Duodenal mucosa (tissue), 2 donors: ENCODE measurements around the gene HERC2.
A peak's percentile ranks its signal among the peaks of the same experiment; 100 is the strongest.
"Not testable (repeated sequence)": the region's sequence is repeated elsewhere in the genome, so short reads cannot be mapped to it uniquely, and the experiment has no call there.

Experiments
- H3K27ac ChIP-seq: one replicate; pipeline ENCODE4 v1.7.0; 2013; ENCODE audit warnings: low read depth, low read length
- H3K27me3 ChIP-seq, 2 donors: one replicate each; pipeline ENCODE4 v1.7.0; 2013; ENCODE audit warnings: low read length in 2 of 2, control low read depth in 1 of 2; ENCODE audit not compliant: insufficient read depth in 2 of 2, control insufficient read depth in 1 of 2
- H3K36me3 ChIP-seq, 2 donors: one replicate each; pipeline ENCODE4 v1.7.0; 2013; ENCODE audit warnings: low read length in 2 of 2, control low read depth in 1 of 2; ENCODE audit not compliant: insufficient read depth in 2 of 2, control insufficient read depth in 1 of 2
- H3K4me1 ChIP-seq, 2 donors: one replicate each; pipeline ENCODE4 v1.7.0; 2013; ENCODE audit warnings: low read length in 2 of 2, control low read depth in 1 of 2; ENCODE audit not compliant: insufficient read depth in 2 of 2, control insufficient read depth in 1 of 2
- H3K4me3 ChIP-seq, 2 donors: one replicate each; pipeline ENCODE4 v1.7.0; 2013; ENCODE audit warnings: low read length in 2 of 2, low read depth in 1 of 2
- H3K9ac ChIP-seq, 2 donors: one replicate each; pipeline ENCODE4 v1.7.0; 2013; ENCODE audit warnings: low read length in 2 of 2, low read depth in 1 of 2
- H3K9me3 ChIP-seq, 2 donors: one replicate each; pipeline ENCODE4 v1.7.0; 2013; ENCODE audit warnings: low read length in 2 of 2, control low read depth in 1 of 2; ENCODE audit not compliant: control insufficient read depth in 1 of 2

The HERC2 gene, protein sequence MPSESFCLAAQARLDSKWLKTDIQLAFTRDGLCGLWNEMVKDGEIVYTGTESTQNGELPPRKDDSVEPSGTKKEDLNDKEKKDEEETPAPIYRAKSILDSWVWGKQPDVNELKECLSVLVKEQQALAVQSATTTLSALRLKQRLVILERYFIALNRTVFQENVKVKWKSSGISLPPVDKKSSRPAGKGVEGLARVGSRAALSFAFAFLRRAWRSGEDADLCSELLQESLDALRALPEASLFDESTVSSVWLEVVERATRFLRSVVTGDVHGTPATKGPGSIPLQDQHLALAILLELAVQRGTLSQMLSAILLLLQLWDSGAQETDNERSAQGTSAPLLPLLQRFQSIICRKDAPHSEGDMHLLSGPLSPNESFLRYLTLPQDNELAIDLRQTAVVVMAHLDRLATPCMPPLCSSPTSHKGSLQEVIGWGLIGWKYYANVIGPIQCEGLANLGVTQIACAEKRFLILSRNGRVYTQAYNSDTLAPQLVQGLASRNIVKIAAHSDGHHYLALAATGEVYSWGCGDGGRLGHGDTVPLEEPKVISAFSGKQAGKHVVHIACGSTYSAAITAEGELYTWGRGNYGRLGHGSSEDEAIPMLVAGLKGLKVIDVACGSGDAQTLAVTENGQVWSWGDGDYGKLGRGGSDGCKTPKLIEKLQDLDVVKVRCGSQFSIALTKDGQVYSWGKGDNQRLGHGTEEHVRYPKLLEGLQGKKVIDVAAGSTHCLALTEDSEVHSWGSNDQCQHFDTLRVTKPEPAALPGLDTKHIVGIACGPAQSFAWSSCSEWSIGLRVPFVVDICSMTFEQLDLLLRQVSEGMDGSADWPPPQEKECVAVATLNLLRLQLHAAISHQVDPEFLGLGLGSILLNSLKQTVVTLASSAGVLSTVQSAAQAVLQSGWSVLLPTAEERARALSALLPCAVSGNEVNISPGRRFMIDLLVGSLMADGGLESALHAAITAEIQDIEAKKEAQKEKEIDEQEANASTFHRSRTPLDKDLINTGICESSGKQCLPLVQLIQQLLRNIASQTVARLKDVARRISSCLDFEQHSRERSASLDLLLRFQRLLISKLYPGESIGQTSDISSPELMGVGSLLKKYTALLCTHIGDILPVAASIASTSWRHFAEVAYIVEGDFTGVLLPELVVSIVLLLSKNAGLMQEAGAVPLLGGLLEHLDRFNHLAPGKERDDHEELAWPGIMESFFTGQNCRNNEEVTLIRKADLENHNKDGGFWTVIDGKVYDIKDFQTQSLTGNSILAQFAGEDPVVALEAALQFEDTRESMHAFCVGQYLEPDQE (N-terminal part only)

DNA sequence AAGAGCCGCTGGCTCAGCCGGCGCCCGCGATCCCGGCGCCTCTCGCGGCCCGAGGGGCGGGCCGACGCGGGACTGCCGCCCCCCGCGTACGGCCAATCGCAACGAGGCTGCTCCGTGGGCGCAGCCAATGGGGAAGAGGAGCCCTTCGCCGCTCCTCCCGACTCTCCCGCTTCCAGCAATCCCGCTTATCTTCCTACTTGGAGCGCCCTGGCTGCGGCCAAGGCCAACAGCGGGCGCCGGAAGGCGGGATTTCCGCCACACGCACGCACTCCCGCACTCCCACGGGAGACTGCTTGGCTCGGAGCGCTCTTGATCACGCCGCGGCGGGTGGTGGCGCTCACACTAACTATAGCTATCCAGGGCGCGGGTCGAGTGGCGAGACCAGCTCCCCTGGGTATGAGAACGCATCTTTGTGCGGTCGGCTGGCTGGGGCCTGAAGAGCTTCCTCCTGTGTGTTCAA is at the start of gene HERC2:
TSS of gene HERC2 (minus strand) at position 51 of the 460 bp plus-strand sequence. CDS start 746 bp downstream, outside the sequence.
- H3K36me3 ChIP-seq, H3K27me3 ChIP-seq, H3K9me3 ChIP-seq, H3K27ac ChIP-seq, H3K4me1 ChIP-seq, H3K9ac ChIP-seq: not testable (repeated sequence)
- H3K4me3 ChIP-seq, result peak within 1 kb of the TSS in 1 of 2 donors; percentile 36

DNA sequence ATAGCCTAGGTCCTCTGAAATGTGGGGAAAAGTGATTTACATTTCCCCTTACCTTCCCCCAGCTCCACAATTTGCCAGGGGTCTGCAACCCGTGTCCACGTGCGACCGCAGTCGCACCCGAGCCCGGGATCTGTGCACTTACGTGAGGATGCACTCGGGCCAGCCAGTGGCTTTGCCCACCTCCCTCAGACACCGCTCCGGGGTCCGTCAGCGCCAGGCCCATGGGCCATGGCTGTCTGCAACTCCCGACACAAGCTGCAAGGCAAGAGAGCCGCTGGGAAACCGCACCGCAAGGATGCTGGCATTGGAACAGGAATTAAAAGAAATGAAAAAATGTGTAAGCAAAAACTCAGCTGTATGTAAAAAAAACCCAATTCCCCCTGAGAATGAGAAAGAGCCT is 43.5 kb upstream of the HERC2 start:
- not testable (repeated sequence) for H3K9me3 ChIP-seq, H3K9ac ChIP-seq, H3K27ac ChIP-seq, H3K36me3 ChIP-seq, H3K4me1 ChIP-seq, H3K4me3 ChIP-seq, H3K27me3 ChIP-seq

DNA sequence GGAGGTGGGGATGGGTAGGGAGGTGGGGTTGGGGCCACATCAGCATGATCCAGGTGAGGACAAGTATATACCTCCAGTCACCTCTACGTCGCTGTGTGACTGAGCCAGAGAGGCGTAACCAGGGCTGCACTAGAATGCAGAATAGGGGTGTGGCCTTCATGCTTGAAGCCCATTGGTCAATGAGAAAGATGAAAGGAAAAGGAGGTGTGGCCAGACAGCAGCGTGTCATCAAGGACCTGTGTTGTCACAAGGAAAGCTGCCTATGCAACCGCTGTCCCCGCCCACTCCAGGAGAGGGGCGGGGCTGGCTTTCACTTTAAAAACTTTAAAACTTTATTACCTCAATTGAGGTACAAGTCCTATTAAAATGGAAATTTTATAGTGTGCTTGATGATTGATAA is 36.0 kb upstream of the HERC2 start, which contains the start of gene GOLGA6L24:
TSS of gene GOLGA6L24 (minus strand) at position 101 of the 400 bp plus-strand sequence. CDS start at position 40, 61 bp downstream.
- H3K27me3 ChIP-seq, H3K9me3 ChIP-seq, H3K4me3 ChIP-seq, H3K27ac ChIP-seq, H3K4me1 ChIP-seq, H3K36me3 ChIP-seq, H3K9ac ChIP-seq: not testable (repeated sequence)

DNA sequence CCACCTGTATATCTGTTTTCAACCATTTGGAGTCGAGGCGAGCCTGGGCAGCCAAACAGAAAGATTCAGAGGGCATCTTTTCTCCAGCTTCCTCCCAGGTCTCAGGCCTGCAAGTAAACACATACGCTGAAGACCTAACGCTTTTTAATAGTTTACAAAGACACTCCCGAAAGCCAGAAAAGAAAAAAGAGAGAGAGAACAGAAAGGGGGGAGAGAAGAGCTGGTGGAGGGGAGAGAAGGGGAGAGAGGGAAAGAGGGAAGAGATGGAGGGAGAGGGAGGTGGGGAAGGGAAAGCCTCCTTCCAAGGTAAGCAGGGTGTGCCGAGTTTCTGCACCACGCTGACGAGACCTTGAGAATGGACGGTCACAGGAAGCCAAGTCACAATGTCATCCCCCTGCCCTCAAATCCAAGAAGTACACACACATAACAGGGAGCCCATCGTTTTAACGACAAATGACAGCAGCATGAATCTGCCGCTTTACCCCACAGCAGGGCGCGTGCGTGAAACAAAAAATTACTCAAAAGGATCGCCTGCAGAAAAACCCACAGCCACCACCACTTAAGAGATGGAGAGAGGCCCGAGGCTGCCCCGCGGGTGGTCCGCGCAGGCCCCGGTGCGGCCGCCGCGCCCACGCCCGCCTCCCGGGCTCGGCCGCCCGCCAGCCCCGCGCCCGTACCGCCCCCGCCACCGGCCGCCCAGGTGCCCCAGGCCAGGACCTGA is 461 bp downstream of the HERC2 start:
- H3K27ac ChIP-seq, H3K9me3 ChIP-seq: not testable (repeated sequence)

DNA sequence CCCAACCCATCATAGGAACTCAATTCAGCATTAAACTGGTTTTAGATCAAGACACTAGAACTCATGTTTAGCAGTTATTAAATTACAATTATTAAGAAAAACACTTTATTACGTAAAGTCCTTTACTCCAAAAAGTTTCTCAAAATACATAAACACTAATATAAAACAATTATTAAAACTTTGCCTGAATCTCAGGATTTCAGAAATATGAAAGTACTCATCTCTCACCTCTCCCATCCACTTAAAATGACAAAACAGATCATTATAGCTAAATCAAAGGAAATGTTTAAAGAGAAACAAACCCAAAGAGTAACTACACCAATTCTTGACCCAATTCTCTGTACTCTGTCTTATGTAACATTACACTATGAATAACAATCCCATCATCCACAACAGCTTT is 2.3 kb downstream of the HERC2 start:
- not testable (repeated sequence) for H3K36me3 ChIP-seq, H3K9ac ChIP-seq, H3K4me3 ChIP-seq, H3K27me3 ChIP-seq, H3K9me3 ChIP-seq, H3K27ac ChIP-seq, H3K4me1 ChIP-seq

More for the DNA sequence above, 461 bp downstream of the HERC2 start:
- H3K4me1 ChIP-seq, H3K36me3 ChIP-seq, H3K27me3 ChIP-seq, H3K9ac ChIP-seq: not testable (repeated sequence)
- H3K4me3 ChIP-seq, result peak overlapping the region in 1 of 2 donors; percentile 36

DNA sequence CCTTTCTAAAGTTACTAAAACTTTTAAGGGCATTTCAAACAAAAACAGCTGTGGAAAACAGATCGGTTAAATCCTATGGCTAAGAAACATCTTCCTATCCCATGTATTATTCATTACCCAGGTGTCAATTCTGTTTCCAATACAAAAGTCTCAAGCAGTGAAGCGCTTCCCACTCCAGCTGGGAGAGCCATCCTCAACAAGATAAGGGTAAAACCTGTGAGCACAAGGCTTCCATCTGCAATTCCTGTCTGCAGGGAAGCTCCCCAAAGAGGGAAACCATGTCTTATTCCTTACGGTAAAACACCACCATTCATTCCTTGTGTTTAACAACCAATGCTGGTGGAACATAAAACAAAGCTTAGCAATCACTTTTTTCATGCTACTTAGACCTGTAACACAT is 3.2 kb downstream of the HERC2 start:
- H3K27me3 ChIP-seq, H3K9ac ChIP-seq, H3K9me3 ChIP-seq, H3K36me3 ChIP-seq, H3K27ac ChIP-seq, H3K4me1 ChIP-seq, H3K4me3 ChIP-seq: not testable (repeated sequence)

DNA sequence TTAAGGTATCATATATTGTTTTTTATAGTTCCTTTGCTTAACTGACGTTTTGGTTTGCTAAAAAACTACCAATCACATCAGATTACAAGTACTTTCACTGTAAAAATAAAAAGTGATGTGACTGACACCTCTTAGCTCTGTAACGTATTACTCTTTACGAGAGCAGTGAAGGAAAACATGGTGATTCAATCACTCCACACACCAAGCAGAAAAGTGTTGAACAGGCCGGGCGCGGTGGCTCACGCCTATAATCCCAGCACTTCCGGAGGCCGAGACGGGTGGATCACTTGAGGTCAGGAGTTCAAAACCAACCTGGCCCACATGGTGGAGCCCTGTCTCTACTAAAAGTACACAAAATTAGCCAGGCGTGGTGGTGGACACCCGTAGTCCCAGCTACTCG is 3.9 kb downstream of the HERC2 start:
- H3K9me3 ChIP-seq, H3K4me1 ChIP-seq, H3K9ac ChIP-seq, H3K4me3 ChIP-seq, H3K27me3 ChIP-seq, H3K27ac ChIP-seq: not testable (repeated sequence)
- H3K36me3 ChIP-seq, result peaks cover 0 to 10% of the 10 kb centered on the region in 2 donors

DNA sequence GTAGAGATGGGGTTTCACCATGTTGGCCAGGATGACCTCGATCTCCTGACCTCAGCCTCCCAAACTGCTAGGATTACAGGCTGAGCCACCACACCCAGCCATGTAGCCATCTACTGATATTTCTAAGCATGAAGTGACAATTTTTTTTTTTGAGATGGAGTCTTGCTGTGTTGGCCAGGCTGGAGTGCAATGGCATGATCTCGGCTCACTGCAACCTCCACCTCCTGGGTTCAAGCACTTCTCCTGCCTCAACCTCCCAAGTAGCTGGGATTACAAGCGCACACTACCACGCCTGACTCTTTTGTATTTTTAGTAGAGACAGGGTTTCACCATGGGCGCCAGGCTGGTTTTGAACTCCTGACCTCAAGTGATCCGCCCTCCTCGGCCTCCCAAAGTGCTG is 5.0 kb downstream of the HERC2 start:
- H3K27me3 ChIP-seq, H3K4me3 ChIP-seq, H3K9me3 ChIP-seq, H3K4me1 ChIP-seq, H3K9ac ChIP-seq, H3K27ac ChIP-seq: not testable (repeated sequence)
- H3K36me3 ChIP-seq, result peaks cover 0 to 10% of the 10 kb centered on the region in 2 donors

DNA sequence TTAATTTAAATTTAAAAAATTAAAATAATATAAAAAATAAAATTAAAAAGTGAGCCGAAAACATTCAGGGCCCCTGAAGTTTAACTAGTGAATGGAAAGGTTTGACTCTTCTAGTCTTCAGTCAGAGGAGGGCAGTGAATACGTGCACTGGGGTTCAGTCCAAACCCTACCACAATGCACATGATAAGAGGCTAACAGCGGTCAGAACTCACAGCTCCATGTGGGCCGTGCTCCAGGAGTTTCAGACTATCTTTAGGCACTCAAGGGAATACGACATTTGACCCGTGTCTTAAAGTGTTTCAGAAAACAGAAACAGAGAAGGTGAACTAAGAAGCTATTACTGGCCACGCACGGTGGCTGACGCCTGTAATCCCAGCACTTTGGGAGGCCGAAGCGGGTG is 11.5 kb downstream of the HERC2 start:
- H3K9ac ChIP-seq, H3K27me3 ChIP-seq, H3K36me3 ChIP-seq, H3K4me3 ChIP-seq, H3K9me3 ChIP-seq, H3K4me1 ChIP-seq, H3K27ac ChIP-seq: not testable (repeated sequence)
